ENCODE data around the gene NEK10. TPM values are rescaled to one million over a fixed set of nuclear protein-coding genes. Genes with fewer than 3 reads are reported as not detected.

Gene NEK10
- total and polyA plus RNA-seq, 2 donors from 2014 or later = 1.0 to 4.1 TPM

GRCh38 chr3:27354588-27355203 is 14.5 kb downstream of the NEK10 start:
- peaks cover 0 to 9% (median 0%) of the 10 kb centered on the region in 3 donors for H3K4me1 ChIP-seq (ENCODE audit: control insufficient read depth in 2 of 3, insufficient read depth in 2 of 3, low read depth in 1 of 3, low read length in 3 of 3)
- no peak for TF ChIP-seq CTCF (IDR thresholded peaks at IDR 0.05; ENCODE audit: borderline replicate concordance, extremely low read depth, insufficient read depth)
- DNase-seq (no peak), FAIRE-seq (no peak)
- no peaks in the 10 kb centered on the region for H3K9me3 ChIP-seq (ENCODE audit: control insufficient read depth in 2 of 3, insufficient read depth in 1 of 3, low read length in 3 of 3)
- no peak overlapping the region for H3K4me3 ChIP-seq (ENCODE audit: low read length in 3 of 3)
- H3K27ac ChIP-seq (ENCODE audit: low read depth in 2 of 2, low read length in 2 of 2) = no peak overlapping the region
- no peak overlapping the region for H3K9ac ChIP-seq (ENCODE audit: low read length in 3 of 3)
- intact Hi-C loops (cut with DNase I) = no loop called here
- no peaks in the 10 kb centered on the region for H3K36me3 ChIP-seq (ENCODE audit: control insufficient read depth in 2 of 3, insufficient read depth in 3 of 3, low read length in 3 of 3)
- H3K27me3 ChIP-seq (ENCODE audit: control insufficient read depth, insufficient read depth, low read length) = no peaks in the 10 kb centered on the region

GRCh38 chr3:27354161-27354560 is 15.0 kb downstream of the NEK10 start:
- no peak for FAIRE-seq

GRCh38 chr3:27353221-27353620 is 16.0 kb downstream of the NEK10 start:
- DNase-seq = no peak
- H3K4me3 ChIP-seq (ENCODE audit: low read length in 3 of 3) = no peak overlapping the region

More at GRCh38 chr3:27354161-27354560, 15.0 kb downstream of the NEK10 start:
- TF ChIP-seq CTCF (IDR thresholded peaks at IDR 0.05; ENCODE audit: borderline replicate concordance, extremely low read depth, insufficient read depth) = no peak
- DNase-seq = no peak
- H3K36me3 ChIP-seq (ENCODE audit: control insufficient read depth in 2 of 3, insufficient read depth in 3 of 3, low read length in 3 of 3) = no peaks in the 10 kb centered on the region
- H3K9me3 ChIP-seq (ENCODE audit: control insufficient read depth in 2 of 3, insufficient read depth in 1 of 3, low read length in 3 of 3) = no peaks in the 10 kb centered on the region
- no peaks in the 10 kb centered on the region for H3K27me3 ChIP-seq (ENCODE audit: control insufficient read depth, insufficient read depth, low read length)
- peaks cover 0 to 5% (median 0%) of the 10 kb centered on the region in 3 donors for H3K4me1 ChIP-seq (ENCODE audit: control insufficient read depth in 2 of 3, insufficient read depth in 2 of 3, low read depth in 1 of 3, low read length in 3 of 3)
- intact Hi-C loops (cut with DNase I) = no loop called here
- no peak overlapping the region for H3K9ac ChIP-seq (ENCODE audit: low read length in 3 of 3)
- no peak overlapping the region for H3K4me3 ChIP-seq (ENCODE audit: low read length in 3 of 3)
- H3K27ac ChIP-seq (ENCODE audit: low read depth in 2 of 2, low read length in 2 of 2) = no peak overlapping the region

More at GRCh38 chr3:27353221-27353620, 16.0 kb downstream of the NEK10 start:
- Histone ChIP-seq H3K4me1 (ENCODE audit: control insufficient read depth in 2 of 3, insufficient read depth in 2 of 3, low read depth in 1 of 3, low read length in 3 of 3) (peaks cover 0 to 4% (median 0%) of the 10 kb centered on the region in 3 donors), H3K27ac (ENCODE audit: low read depth in 2 of 2, low read length in 2 of 2) (no peak overlapping the region), H3K36me3 (ENCODE audit: control insufficient read depth in 2 of 3, insufficient read depth in 3 of 3, low read length in 3 of 3) (no peaks in the 10 kb centered on the region), H3K27me3 (ENCODE audit: control insufficient read depth, insufficient read depth, low read length) (no peaks in the 10 kb centered on the region), H3K9me3 (ENCODE audit: control insufficient read depth in 2 of 3, insufficient read depth in 1 of 3, low read length in 3 of 3) (no peaks in the 10 kb centered on the region), H3K9ac (ENCODE audit: low read length in 3 of 3) (no peak overlapping the region)
- TF ChIP-seq CTCF (IDR thresholded peaks at IDR 0.05; ENCODE audit: borderline replicate concordance, extremely low read depth, insufficient read depth) = no peak
- intact Hi-C loops (cut with DNase I) = no loop called here
- no peak for FAIRE-seq
